NOMO-1 treated with DMSO at 0.1 percent for 48 hours (cell line): ENCODE measurements around the gene SGK1.
A peak's percentile ranks its signal among the peaks of the same experiment; 100 is the strongest.
"Not testable (repeated sequence)": the region's sequence is repeated elsewhere in the genome, so short reads cannot be mapped to it uniquely, and the experiment has no call there.

Experiments used
- DNase-seq: peaks from one replicate; lab custom pipeline; 2025; ENCODE audit not compliant: unreplicated experiment; lab: John Stamatoyannopoulos, UW

Gene SGK1

DNA sequence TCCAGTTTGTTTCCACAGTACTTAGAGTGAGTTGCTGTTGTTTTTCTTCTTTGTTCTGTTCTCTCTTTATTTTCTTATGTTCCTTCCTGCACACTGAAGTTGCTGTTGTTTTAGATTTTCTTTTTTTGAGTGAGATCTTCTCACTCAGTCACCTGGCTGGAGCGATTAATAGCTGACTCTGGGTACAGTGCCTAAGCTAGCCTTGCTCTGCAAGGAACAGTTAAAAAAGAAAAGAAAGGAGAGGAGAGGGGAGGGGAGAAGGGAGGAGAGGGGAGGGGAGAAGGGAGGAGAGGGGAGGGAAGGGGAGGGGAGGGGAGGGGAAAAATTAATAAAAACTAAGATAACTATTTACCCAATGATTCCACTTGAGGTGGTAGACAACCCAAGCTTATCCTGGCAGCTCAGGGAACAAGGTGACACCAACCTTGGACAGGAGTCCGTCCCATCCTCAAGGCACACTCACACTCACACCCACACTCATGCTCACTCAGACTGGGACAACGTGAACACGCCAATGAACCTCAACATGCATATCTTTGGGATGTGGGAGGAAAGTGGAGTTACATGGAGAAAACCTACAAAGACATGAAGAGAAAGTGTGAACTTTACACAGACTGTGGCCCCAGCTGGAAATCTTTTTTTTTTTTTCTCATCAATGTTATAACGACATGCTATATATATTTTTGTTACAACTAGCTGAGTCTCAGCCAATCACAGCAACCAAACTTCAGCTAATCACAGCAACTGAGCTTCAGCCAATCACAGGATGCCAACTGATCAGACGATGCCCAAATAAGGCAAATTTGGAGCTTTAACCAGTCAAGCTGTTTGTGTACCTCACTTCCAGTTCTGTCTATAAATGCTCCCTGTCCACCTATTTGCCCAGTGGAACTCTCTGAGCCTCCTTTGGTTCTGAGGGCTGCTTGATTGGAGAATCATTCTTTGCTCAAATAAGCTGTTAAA is 124.1 kb downstream of the SGK1 start:
- DNase-seq, result no peak

DNA sequence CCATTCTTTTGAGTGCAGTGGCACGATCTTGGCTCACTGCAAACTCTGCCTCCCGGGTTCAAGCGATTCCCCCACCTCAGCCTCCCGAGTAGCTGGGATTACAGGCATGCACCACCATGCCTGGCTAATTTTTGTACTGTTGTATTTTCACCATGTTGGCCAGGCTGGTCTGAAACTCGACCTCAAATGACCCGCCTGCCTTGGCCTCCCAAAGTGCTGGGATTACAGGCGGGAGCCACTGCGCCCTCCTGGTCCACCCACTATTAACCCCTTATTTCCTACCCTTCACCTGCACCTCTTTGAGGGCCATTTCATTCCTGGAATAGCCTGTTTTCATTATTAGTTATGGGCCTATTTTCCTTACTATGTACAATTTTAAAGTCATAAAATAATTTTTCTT is 125.3 kb downstream of the SGK1 start:
- DNase-seq, result not testable (repeated sequence)

- no peak for DNase-seq
Measured at GRCh38 chr6:134190883-134191282, 127.0 kb downstream of the SGK1 start.

DNA sequence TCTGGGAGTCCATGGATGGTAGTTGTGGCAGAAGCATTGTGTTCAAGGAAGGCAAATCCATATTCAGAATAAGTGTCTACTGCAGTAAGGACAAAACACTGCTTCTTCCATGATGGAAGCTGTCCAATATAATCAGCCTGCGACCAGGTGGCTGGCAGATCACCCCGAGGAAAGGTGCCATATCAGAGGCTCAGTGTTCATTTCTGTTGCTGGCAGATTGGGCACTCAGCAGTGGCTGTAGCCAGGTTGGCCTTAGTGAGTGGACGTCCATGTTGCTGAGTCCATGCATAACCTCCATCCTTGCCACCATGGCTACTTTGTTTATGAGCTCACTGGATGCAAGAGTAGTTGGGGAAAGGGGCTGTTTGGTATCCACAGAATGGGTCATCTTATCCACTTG is 130.2 kb downstream of the SGK1 start:
- no peak for DNase-seq

GRCh38 chr6:134187154-134187553 is 130.8 kb downstream of the SGK1 start:
- DNase-seq, result no peak

DNA sequence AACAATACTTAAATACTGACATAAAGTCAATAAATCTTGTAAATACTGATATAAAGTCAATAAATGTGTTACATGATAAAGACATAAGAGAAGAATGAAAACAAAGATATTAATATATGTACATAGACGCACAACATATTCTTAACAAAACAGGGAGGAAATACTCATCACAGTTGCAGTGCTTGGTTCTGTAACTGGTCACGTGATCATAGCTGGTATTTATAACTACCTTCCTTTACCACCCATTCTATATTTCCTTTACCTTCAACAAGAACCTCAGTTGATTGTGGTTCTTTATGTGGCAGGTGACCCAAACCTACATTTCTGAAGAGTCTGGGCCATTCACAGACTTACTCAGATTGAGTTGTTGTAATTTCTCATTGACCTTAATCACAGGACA is 131.6 kb downstream of the SGK1 start:
- DNase-seq, result no peak

GRCh38 chr6:134185277-134185676 is 132.6 kb downstream of the SGK1 start:
- DNase-seq, result no peak

DNA sequence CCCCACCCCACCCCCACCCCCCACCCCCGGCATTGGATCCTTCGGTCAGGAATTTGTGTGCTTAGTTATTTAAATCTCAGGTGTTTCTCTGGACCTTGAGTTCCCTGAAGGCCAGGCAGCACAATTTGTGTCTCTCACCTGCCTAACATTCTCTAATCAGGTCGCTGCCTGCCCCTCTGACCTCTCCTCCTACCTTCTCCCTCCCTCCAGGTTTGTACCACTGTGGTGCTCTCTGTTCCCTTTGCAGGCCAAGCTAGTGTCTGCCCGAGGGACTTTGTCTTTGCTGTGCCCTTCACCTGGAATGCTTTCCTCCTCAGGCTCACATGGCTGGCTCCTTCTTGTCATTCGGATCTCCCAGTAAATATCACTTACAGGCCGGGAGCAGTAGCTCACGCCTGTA is 134.1 kb downstream of the SGK1 start:
- no peak for DNase-seq

- no peak for DNase-seq
Measured at GRCh38 chr6:134182528-134182927, 135.4 kb downstream of the SGK1 start.

DNA sequence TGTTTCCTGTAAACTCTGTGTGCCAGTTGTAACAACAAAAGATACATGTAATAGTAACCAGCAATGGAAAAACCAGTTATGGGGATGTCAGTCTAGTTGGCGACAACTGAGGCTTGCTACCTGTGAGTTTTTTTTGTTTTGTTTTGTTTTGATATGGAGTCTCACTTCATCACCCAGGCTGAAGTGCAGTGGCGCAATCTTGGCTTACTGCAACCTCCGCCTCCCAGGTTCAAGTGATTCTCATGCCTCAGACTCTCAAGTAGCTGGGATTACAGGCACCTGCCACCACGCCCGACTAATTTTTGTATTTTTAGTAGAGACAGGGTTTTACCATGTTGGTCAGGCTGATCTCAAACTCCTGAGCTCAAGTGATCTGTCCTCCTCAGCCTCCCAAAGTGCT is 136.2 kb downstream of the SGK1 start:
- not testable (repeated sequence) for DNase-seq

GRCh38 chr6:134181251-134181650 is 136.7 kb downstream of the SGK1 start:
- DNase-seq, result not testable (repeated sequence)

GRCh38 chr6:134180540-134180939 is 137.4 kb downstream of the SGK1 start:
- DNase-seq, result not testable (repeated sequence)

DNA sequence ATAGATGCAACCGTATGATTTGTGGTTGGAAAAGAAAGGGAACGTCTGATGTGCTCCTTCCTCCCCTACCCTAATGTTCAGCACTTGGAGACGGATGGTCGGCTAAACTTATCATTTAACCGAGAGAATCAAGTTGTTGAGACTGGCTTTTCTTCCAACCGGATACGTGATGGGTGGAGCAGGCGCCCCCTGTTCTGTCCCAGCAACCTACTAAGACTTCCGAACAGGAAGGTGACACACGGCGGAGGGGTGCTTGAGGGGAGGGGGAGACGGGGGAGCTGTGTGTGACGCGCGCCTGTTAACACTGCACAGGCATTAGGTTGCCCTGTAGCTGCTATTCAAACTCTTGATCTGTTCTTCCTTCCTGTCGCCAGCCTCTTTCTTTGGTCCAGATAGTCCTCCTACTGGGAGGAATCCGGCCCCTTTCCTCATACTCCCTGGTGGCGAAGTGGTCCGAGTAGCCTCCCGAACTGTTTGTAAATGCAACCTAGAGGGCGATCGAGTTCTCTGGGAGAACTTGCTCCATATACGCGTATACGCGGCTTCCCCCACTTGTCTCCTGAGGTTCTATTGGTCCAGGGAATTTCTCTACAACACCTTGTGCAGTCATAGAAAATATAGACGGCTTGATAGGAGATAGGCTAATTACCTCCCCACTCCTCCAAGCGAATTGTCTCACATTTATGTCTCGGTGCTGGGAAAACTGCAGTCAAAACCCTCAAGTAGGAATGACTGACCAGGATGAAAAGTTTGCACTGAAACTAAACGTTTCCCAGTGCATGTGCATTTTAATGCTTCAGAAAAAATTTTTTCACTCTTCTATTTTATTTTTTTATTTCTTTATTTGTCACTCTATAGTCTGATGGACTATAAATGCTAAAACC is 139.5 kb downstream of the SGK1 start:
- DNase-seq, result peak; percentile 76

GRCh38 chr6:134177753-134178160 is 140.2 kb downstream of the SGK1 start:
- DNase-seq, result peak; percentile 82

- no peak for DNase-seq
Measured at GRCh38 chr6:134177236-134177635, 140.7 kb downstream of the SGK1 start.

DNA sequence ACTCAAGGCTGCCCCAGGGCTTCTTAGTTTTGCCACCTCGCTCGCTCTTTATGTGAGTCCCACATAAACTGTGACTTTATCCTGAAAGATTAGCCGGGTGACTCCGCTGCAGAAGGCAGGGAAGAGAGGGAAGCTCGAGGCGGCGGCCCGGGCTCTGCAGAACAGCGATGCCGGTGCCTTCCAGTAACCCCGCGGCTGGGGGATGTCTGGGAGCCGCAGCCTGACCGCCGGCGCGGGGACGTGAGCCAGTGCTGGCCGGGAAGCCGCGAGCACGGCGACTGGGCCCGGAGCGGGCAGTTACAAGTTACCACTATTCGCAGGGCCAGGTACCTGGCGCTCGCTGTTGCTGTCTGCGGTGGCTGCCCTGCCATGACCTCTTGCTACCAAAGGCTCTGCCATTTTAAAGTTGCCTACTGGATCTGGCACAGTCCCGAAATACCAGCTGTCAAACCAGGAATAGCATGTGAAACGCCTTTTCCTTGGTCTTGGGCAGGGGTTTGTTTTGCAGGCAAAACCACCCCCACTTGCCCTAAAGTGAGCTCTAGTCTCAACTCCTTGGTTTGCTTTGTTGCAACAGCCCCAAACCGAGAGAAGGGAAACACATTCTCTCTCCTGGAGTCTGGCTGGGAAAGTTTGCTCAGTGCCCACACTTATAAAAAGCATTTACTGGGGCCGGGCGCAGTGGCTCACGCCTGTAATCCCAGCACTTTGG is 141.5 kb downstream of the SGK1 start:
- DNase-seq, result no peak

DNA sequence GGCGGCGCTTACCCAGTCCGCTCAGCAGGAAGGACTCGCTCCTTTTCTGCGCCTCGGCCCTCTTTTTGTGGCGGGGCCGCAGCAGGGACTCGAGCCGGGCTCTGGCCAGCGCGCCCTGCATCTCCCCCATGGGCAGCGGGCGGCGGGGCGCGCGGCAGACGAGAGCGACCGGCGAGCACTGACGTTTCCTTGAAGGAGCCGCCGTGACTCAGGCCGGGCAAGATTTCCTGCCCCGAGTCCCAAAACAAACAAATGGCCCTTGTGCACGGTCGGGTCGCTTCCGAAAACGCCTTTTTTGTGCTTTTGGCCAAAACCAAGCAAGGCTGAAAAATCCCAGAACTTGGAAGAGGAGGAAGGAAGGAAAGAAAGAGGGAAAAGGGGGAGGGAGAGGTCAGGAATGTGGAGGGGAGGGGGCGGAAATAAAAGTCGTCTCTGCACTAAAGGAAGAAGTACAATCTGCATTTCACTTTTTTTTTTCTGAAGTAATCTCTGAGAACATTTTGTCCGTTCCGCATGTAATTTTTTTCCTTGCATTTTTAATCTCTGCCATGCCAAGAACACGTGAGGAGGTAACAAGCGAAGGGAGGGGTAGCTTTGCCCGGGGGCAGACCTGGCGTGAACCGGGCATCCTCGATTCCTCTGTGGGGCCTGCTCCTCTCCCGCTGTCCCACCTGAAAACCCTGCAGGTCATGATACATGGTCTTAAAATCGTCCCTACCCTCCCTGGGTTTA is 142.2 kb downstream of the SGK1 start:
- peak; percentile 21 for DNase-seq

DNA sequence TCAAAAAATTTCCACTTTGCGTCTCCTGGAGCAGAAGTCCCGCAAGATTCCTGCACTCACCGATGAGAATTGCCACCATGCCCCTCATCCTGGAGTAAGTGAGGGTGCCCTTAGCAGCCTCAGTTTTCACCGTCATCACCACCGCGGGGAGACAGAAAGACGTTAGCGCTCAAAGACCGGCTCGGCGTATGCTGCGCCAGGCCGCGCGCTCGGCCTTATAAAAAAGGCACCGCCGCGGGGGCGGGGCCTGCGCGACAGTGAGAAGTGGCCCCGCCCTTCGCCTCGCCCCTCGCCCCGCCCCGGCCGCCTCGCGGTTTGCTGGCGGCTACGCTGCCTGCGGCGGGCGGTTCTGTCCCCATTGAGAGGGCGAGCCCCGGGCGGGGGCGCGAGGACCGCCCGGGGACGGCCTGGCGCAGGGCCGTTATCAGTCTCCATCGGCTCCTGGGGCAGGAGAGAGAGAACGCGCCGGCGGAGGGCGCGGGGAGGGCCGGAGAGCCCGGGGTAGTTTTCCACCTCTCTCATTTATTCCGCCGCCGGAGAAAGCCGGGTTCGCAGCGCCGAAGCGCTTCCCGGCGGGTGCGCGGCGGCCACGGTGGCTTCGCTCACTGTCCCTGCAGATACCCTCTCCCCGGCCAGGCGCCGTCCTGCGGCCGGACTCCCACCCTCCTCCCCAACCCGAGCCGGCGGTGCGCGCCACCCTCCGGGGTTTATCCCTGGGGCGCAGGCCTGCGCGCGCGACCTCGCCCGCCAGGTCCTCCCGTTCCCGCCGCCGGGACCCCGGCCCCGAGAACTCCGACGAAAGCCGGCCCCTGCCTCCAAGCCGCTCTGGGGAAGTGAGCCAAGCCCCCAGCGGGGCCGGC is 143.0 kb downstream of the SGK1 start:
- peak; percentile 83 for DNase-seq

- peak; percentile 83 for DNase-seq
Measured at GRCh38 chr6:134173936-134174671, 143.8 kb downstream of the SGK1 start.
